Spinal cord (tissue), 10 donors: ENCODE measurements around the gene DUX4. TPM values are rescaled to one million over a fixed set of nuclear protein-coding genes. Genes with fewer than 3 reads are reported as not detected.
"Not testable (repeated sequence)": the region's sequence is repeated elsewhere in the genome, so short reads cannot be mapped to it uniquely, and the experiment has no call there.

Experiments used
- DNase-seq, 6 donors: peaks; one replicate each; pipeline versions ENCODE4 v3.0.0 to v3.0.0-alpha.2; 2013 to 2015; ENCODE audit warnings: low spot score in 6 of 6, low read depth in 4 of 6
- H3K27ac ChIP-seq: one replicate; pipeline ENCODE4 v1.5.1; 2013; ENCODE audit warnings: low read depth, low read length, control low read depth
- H3K27me3 ChIP-seq: one replicate; pipeline ENCODE4 v1.6.1; 2013; ENCODE audit warnings: low read length; ENCODE audit not compliant: control insufficient read depth, insufficient read depth
- H3K36me3 ChIP-seq: one replicate; pipeline ENCODE4 v1.6.1; 2013; ENCODE audit warnings: low read length; ENCODE audit not compliant: control insufficient read depth, insufficient read depth
- H3K4me1 ChIP-seq: one replicate; pipeline ENCODE4 v1.6.1; 2013; ENCODE audit warnings: low read length; ENCODE audit not compliant: control insufficient read depth, insufficient read depth
- H3K4me3 ChIP-seq: one replicate; pipeline ENCODE4 v1.5.1; 2013; ENCODE audit warnings: low read depth, low read length, control low read depth
- H3K9me3 ChIP-seq: one replicate; pipeline ENCODE4 v1.6.1; 2013; ENCODE audit warnings: low read length; ENCODE audit not compliant: control insufficient read depth, insufficient read depth
- WGBS: methylation state at CpG from one replicate; pipeline ENCODE4 v1.1.5; 2013; ENCODE audit warnings: missing lambda C conversion rate; ENCODE audit not compliant: insufficient coverage; 5-methylcytosine and 5-hydroxymethylcytosine counted together
- long read RNA-seq, 4 donors: transcript quantifications; one replicate each; lab custom pipeline, GENCODE V29; 2026
- polyA plus RNA-seq, 2 donors: library from polyadenylated mRNA; unstranded; fragments of 120-200 nt; gene quantifications; one replicate each; pipeline ENCODE4 v1.2.1, GENCODE V29; 2013; ENCODE audit not compliant: insufficient read length in 2 of 2
- total RNA-seq, 2 donors: library from RNA; depleted of rRNA in 1 of 2; stranded (reverse); fragments of 120-200 nt in 1 of 2; fragments of >200 nt in 1 of 2; gene quantifications; one replicate each; pipeline versions ENCODE4 v1.2.3 to v1.2.4, GENCODE V29; 2013 to 2014
- donor health status: healthy.

DUX4 gene
- not detected for total RNA-seq
- polyA plus RNA-seq = under 1 TPM in 1 of 2 donors, not detected in 1; 0.68 TPM
- long read RNA-seq, donor 1 = 0 reads
- long read RNA-seq, donor 2 = 0 reads
- long read RNA-seq, donor 3 = 0 reads
- long read RNA-seq, donor 4 = 0 reads

GRCh38 chr4:190173428-190173827, at the start of gene DUX4:
DUX4 (plus strand) TSS chr4:190173774; CDS start chr4:190173774, 0 bp downstream.
- no CpG with 5 or more reads among the region's 32 CpGs for WGBS
- H3K9me3 ChIP-seq, H3K4me1 ChIP-seq, H3K36me3 ChIP-seq, H3K27ac ChIP-seq, DNase-seq, H3K27me3 ChIP-seq, H3K4me3 ChIP-seq: not testable (repeated sequence)

- WGBS = 20% methylated on average over 1 of the region's 33 CpGs
Measured at GRCh38 chr4:190175436-190175835, 1.9 kb downstream of the DUX4 start.

GRCh38 chr4:190177727-190178605, 4.4 kb downstream of the DUX4 start:
- H3K9me3 ChIP-seq, H3K36me3 ChIP-seq, H3K4me3 ChIP-seq, H3K27me3 ChIP-seq, H3K27ac ChIP-seq, DNase-seq, H3K4me1 ChIP-seq: not testable (repeated sequence)
- WGBS = 61% methylated on average over 2 of the region's 6 CpGs

More at GRCh38 chr4:190175436-190175835, 1.9 kb downstream of the DUX4 start:
- not testable (repeated sequence) for H3K4me1 ChIP-seq, H3K36me3 ChIP-seq, H3K27ac ChIP-seq, H3K4me3 ChIP-seq, DNase-seq, H3K27me3 ChIP-seq, H3K9me3 ChIP-seq

GRCh38 chr4:190178606-190178990, 5.0 kb downstream of the DUX4 start:
- DNase-seq, H3K36me3 ChIP-seq, H3K4me1 ChIP-seq, H3K27ac ChIP-seq, H3K27me3 ChIP-seq, H3K4me3 ChIP-seq, H3K9me3 ChIP-seq: not testable (repeated sequence)
- WGBS = no CpG with 5 or more reads among the region's 4 CpGs

GRCh38 chr4:190179030-190179739, 5.6 kb downstream of the DUX4 start:
- DNase-seq = not testable (repeated sequence)

GRCh38 chr4:190179740-190180094, 6.1 kb downstream of the DUX4 start:
- H3K27me3 ChIP-seq, H3K4me1 ChIP-seq, H3K27ac ChIP-seq, H3K9me3 ChIP-seq, H3K36me3 ChIP-seq, DNase-seq, H3K4me3 ChIP-seq: not testable (repeated sequence)
- WGBS = no CpG with 5 or more reads among the region's 2 CpGs

More at GRCh38 chr4:190179030-190179739, 5.6 kb downstream of the DUX4 start:
- H3K36me3 ChIP-seq, H3K9me3 ChIP-seq, H3K27ac ChIP-seq, H3K4me3 ChIP-seq, H3K4me1 ChIP-seq, H3K27me3 ChIP-seq: not testable (repeated sequence)
- no CpG with 5 or more reads among the region's 2 CpGs for WGBS

- not testable (repeated sequence) for H3K4me1 ChIP-seq, DNase-seq, H3K9me3 ChIP-seq, H3K27me3 ChIP-seq, H3K27ac ChIP-seq, H3K4me3 ChIP-seq, H3K36me3 ChIP-seq
- WGBS = no CpG with 5 or more reads among the region's 1 CpG
Measured at GRCh38 chr4:190180947-190181346, 7.4 kb downstream of the DUX4 start.

GRCh38 chr4:190181481-190182100, 8.0 kb downstream of the DUX4 start:
- not testable (repeated sequence) for DNase-seq, H3K27me3 ChIP-seq, H3K36me3 ChIP-seq, H3K27ac ChIP-seq, H3K4me3 ChIP-seq, H3K4me1 ChIP-seq, H3K9me3 ChIP-seq
- 26% methylated on average over 4 of the region's 7 CpGs for WGBS

GRCh38 chr4:190203510-190203909, 29.9 kb downstream of the DUX4 start:
- not testable (repeated sequence) for H3K27ac ChIP-seq, H3K9me3 ChIP-seq, H3K4me1 ChIP-seq, H3K4me3 ChIP-seq, H3K27me3 ChIP-seq, H3K36me3 ChIP-seq, DNase-seq
- WGBS = 74% methylated on average over 21 of the region's 73 CpGs
